ENCODE data around the gene IFIT1B.

DNA sequence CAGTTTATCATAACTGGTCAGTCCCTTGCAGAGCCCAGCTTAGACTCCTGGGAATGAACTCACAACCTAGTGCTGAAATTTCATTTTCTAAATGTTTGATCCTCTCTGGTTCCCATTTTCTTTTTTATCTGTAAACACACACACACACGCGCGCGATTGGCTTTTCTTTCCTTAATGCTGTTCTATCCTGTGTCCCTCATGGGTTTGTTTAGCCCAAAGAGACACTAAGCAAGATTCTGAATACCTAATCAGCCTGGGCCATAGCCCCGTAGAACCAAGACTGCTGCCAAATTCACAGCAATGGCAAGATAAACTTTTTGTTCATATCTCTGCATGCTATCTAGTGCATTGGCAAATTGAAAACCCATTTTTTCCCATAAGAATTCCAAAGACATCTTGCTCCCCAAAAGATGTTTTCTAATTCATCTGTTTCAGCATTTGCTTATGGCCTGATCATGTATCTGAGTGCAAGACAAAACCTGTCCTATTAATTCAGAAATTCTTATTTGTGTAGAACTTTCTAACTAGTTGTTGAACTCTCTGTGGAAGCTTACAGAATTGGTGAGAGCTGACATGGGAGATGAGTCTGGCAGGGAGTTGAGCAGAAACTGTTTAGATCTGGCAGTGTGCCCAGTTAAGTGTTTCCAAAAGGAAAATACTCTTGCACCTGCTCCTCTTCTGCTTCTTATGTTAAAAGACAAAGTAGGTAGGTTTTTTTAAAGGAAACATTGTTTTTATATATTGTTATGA, 12.8 kb downstream of the IFIT1B start:
- TF ChIP-seq CTCF (IDR thresholded peaks at IDR 0.05) (no peak), POLR2A (IDR thresholded peaks at IDR 0.05) (no peak)

Data from heart left ventricle (tissue), 13 donors.